DND-41 (cell line): ENCODE data around the gene MOK.

ENCODE experiments used
- ATAC-seq: fragments of 200-7000 bp; cut with Tn5 transposase; 3 replicates; pipeline ENCODE4 v1.9.1; 2021; ENCODE audit warnings: low read depth; ENCODE audit not compliant: insufficient read depth
- DNase-seq: peaks from one replicate; pipeline ENCODE4 v3.0.0-alpha.2; 2020
- H2AFZ ChIP-seq: 2 replicates; pipeline ENCODE4 v1.6.0; 2012; ENCODE audit warnings: low read depth, low read length
- H3K27ac ChIP-seq: 2 replicates; pipeline ENCODE4 v1.5.1; 2012; ENCODE audit warnings: low read length, inconsistent platforms
- H3K27me3 ChIP-seq: fragments of 200-600 bp; sonication (generic); 2 replicates; pipeline ENCODE4 v1.6.0; 2012; ENCODE audit warnings: low read length, mild to moderate bottlenecking, inconsistent platforms; ENCODE audit not compliant: insufficient read depth, poor library complexity
- H3K36me3 ChIP-seq: 2 replicates; pipeline ENCODE4 v1.5.1; 2012; ENCODE audit warnings: low read length, inconsistent platforms; ENCODE audit not compliant: insufficient read depth
- H3K4me1 ChIP-seq: 2 replicates; pipeline ENCODE4 v1.5.1; 2012; ENCODE audit warnings: mild to moderate bottlenecking, low read length; ENCODE audit not compliant: insufficient read depth
- H3K4me2 ChIP-seq: 2 replicates; pipeline ENCODE4 v1.6.0; 2012; ENCODE audit warnings: mild to moderate bottlenecking, moderate library complexity, low read length, inconsistent platforms; ENCODE audit not compliant: insufficient read depth
- H3K4me3 ChIP-seq, 2 experiments: fragments of 200-600 bp in 1 of 2; shearing (Covaris generic) in 1 of 2; 2 replicates each; pipeline ENCODE4 v1.5.1; 2012 to 2016; ENCODE audit warnings: inconsistent platforms in 2 of 2, low read length in 2 of 2, mild to moderate bottlenecking in 2 of 2, low read depth in 1 of 2, moderate library complexity in 1 of 2
- H3K79me2 ChIP-seq: 2 replicates; pipeline ENCODE4 v1.6.0; 2012; ENCODE audit warnings: low read length, inconsistent platforms; ENCODE audit not compliant: insufficient read depth
- H3K9ac ChIP-seq: 2 replicates; pipeline ENCODE4 v1.6.0; 2012; ENCODE audit warnings: low read depth, mild to moderate bottlenecking, inconsistent platforms, low read length, moderate library complexity
- H3K9me3 ChIP-seq: 2 replicates; pipeline ENCODE4 v1.5.1; 2012; ENCODE audit warnings: low read length, moderate library complexity, mild to moderate bottlenecking, inconsistent platforms; ENCODE audit not compliant: insufficient read depth, severe bottlenecking
- H4K20me1 ChIP-seq: 2 replicates; pipeline ENCODE4 v1.6.0; 2012; ENCODE audit warnings: low read length; ENCODE audit not compliant: insufficient read depth
- EZH2 ChIP-seq: IDR thresholded peaks from 3 replicates; pipeline ENCODE4 v1.6.1; 2012; ENCODE audit warnings: borderline replicate concordance, low read depth, mild to moderate bottlenecking, moderate library complexity, low read length, inconsistent platforms; ENCODE audit not compliant: severe bottlenecking
- TF ChIP-seq, protein P1 (sequence below): IDR thresholded peaks from 2 replicates; pipeline ENCODE4 v1.5.1; 2012; ENCODE audit warnings: borderline replicate concordance, low read length, moderate library complexity, mild to moderate bottlenecking; ENCODE audit not compliant: poor library complexity, severe bottlenecking; ENCODE audit errors: extremely low read depth

Gene MOK

GRCh38 chr14:102210421-102211042 lies 94.4 kb downstream of the MOK start:
- no peaks in the 10 kb centered on the region for H3K9me3 ChIP-seq
- no peak overlapping the region for H3K9ac ChIP-seq
- H3K27me3 ChIP-seq: no peaks in the 10 kb centered on the region
- no peak overlapping the region for H3K27ac ChIP-seq
- H4K20me1 ChIP-seq: peaks cover 34% of the 10 kb centered on the region
- ATAC-seq (no peak), DNase-seq (no peak)
- H3K79me2 ChIP-seq: peaks cover 11% of the 10 kb centered on the region; the same call in 1 of the 2 replicates
- H3K4me3 ChIP-seq: no peak overlapping the region
- no peak overlapping the region for H2AFZ ChIP-seq
- no peak overlapping the region for H3K4me2 ChIP-seq
- H3K36me3 ChIP-seq: peaks cover 46% of the 10 kb centered on the region
- H3K4me1 ChIP-seq: no peaks in the 10 kb centered on the region
- TF ChIP-seq, protein P1, sequence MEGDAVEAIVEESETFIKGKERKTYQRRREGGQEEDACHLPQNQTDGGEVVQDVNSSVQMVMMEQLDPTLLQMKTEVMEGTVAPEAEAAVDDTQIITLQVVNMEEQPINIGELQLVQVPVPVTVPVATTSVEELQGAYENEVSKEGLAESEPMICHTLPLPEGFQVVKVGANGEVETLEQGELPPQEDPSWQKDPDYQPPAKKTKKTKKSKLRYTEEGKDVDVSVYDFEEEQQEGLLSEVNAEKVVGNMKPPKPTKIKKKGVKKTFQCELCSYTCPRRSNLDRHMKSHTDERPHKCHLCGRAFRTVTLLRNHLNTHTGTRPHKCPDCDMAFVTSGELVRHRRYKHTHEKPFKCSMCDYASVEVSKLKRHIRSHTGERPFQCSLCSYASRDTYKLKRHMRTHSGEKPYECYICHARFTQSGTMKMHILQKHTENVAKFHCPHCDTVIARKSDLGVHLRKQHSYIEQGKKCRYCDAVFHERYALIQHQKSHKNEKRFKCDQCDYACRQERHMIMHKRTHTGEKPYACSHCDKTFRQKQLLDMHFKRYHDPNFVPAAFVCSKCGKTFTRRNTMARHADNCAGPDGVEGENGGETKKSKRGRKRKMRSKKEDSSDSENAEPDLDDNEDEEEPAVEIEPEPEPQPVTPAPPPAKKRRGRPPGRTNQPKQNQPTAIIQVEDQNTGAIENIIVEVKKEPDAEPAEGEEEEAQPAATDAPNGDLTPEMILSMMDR: no peak
- no peak for TF ChIP-seq EZH2

GRCh38 chr14:102209224-102209966 lies 95.6 kb downstream of the MOK start:
- ATAC-seq: no peak
- no peak for DNase-seq
- Histone ChIP-seq H3K79me2 (peaks cover 11% of the 10 kb centered on the region; the same call in 1 of the 2 replicates), H2AFZ (no peak overlapping the region), H3K4me2 (no peak overlapping the region), H3K9ac (no peak overlapping the region), H3K36me3 (peaks cover 56% of the 10 kb centered on the region), H3K4me1 (no peaks in the 10 kb centered on the region), H3K9me3 (no peaks in the 10 kb centered on the region), H3K27ac (no peak overlapping the region), H3K4me3 (no peak overlapping the region), H4K20me1 (peaks cover 31% of the 10 kb centered on the region), H3K27me3 (no peaks in the 10 kb centered on the region)
- TF ChIP-seq, protein P1: no peak
- no peak for TF ChIP-seq EZH2

DNA sequence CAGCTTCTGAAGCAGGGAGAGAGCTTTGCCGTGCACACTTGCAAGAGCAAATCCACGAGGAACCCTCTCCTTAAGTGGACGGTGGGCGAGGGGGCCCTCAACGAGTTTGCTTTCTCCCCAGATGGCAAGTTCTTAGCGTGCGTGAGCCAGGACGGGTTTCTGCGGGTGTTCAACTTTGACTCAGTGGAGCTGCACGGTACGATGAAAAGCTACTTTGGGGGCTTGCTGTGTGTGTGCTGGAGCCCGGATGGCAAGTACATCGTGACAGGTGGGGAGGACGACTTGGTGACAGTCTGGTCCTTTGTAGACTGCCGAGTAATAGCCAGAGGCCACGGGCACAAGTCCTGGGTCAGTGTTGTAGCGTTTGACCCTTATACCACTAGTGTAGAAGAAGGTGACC lies 96.2 kb downstream of the MOK start:
- Histone ChIP-seq H3K9me3 (no peaks in the 10 kb centered on the region), H3K27me3 (no peaks in the 10 kb centered on the region), H3K9ac (no peak overlapping the region), H4K20me1 (peaks cover 33% of the 10 kb centered on the region), H3K4me1 (no peaks in the 10 kb centered on the region), H3K27ac (no peak overlapping the region), H3K36me3 (peaks cover 62% of the 10 kb centered on the region), H2AFZ (no peak overlapping the region), H3K4me3 (no peak overlapping the region), H3K79me2 (peaks cover 17% of the 10 kb centered on the region), H3K4me2 (no peak overlapping the region)
- TF ChIP-seq EZH2: no peak
- ATAC-seq (no peak), DNase-seq (no peak)

- Histone ChIP-seq H3K27me3 (no peaks in the 10 kb centered on the region), H4K20me1 (peaks cover 38% of the 10 kb centered on the region), H3K27ac (no peak overlapping the region), H2AFZ (no peak overlapping the region), H3K36me3 (peaks cover 67% of the 10 kb centered on the region), H3K79me2 (peaks cover 22% of the 10 kb centered on the region), H3K9me3 (no peaks in the 10 kb centered on the region), H3K4me2 (no peak overlapping the region), H3K9ac (no peak overlapping the region), H3K4me3 (no peak overlapping the region), H3K4me1 (no peaks in the 10 kb centered on the region)
- ATAC-seq: no peak
- TF ChIP-seq EZH2: no peak
- TF ChIP-seq, protein P1: no peak
- no peak for DNase-seq
Observed at GRCh38 chr14:102207831-102208365, 97.1 kb downstream of the MOK start.
